GM10847 (cell line): ENCODE measurements around the gene MEF2A.

Experiments used
- POLR2A ChIP-seq: IDR thresholded peaks from 2 replicates; pipeline ENCODE4 v1.6.1; 2011; ENCODE audit not compliant: insufficient read length; ENCODE audit errors: extremely low read depth

The MEF2A gene

DNA sequence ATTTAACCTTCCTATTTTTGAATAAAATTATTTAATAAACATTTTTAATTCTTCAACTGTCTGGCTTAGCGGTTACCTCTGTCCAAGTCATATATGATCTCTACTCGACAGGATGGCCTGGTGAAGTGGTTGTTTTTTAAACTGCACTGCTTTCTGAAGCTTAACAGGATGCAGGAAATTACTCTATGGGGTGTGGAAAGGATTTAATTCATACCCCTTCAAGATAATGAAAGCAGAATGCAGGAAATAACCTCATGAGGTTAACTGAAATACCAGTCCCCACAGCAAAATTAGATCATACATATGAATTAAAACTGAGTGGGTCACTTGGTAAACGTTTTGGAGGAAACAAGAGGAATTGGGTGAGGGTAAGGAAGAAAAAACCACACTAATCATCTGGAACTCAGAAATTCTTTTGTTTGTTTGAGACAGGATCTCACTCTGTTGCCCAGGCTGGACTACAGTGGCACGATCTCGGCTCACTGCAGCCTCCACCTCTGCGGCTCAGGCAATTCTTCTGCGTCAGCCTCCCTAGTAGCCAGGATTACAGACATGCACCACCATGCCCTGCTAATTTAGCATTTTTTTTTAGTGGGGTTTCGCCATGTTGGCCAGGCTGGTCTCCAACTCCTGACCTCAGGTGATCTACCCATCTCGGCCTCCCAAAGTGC lies 117.4 kb downstream of the MEF2A start:
- no peak for TF ChIP-seq POLR2A

DNA sequence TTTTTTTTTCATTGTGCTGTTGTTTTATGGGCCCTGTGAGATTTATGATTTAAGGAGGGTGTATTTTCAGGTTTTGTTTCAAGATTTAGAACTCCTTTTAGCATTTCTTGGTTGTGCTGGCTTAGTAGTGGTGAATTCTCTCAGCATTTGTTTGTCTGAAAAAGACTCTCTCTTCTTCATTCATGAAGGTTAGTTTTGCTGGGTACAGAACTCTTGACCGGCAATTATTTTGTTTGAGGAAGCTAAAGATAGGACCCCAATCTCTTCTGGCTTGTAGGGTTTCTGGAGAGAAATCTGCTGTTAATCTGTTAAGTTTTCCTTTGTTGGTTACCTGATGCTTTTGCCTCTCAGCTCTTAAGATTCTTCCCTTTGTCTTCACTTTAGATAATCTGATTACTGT lies 120.5 kb downstream of the MEF2A start:
- TF ChIP-seq POLR2A = no peak

DNA sequence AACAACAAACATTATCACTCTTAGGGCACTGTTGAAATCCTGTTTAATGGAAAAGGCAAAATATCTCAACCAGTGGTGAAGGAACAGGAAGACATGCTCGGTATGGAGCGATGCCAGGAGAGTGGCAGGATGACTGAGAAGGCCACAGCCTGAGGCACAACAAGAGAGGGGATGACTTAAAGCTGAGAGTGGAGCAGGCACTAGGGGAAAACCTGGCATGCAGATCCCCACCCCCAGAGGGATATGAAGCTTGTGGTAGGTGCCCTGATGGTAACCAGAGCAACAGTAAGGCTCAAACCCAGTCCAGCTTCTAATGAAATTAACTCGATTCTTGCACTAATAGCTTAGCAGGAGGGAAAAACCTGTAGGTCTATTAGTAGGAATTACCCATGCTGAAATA lies 127.0 kb downstream of the MEF2A start:
- no peak for TF ChIP-seq POLR2A

DNA sequence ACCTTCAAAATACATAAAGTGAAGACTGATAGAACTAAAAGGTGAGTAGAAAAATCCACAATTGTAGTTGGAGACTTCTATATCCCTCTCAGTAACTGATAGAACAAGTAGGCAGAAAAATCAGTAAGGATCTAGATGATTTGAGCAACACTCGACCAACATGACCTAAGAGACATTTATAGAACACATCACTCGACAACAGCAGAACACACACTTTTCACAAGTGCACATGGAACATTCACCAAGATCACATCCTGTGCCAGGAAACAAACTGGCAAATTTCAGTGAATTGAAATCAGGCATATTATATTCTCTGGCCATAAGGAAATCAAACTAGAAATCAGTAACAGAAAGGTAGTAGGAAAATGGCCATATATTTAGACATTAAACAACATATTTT lies 130.3 kb downstream of the MEF2A start:
- no peak for TF ChIP-seq POLR2A

DNA sequence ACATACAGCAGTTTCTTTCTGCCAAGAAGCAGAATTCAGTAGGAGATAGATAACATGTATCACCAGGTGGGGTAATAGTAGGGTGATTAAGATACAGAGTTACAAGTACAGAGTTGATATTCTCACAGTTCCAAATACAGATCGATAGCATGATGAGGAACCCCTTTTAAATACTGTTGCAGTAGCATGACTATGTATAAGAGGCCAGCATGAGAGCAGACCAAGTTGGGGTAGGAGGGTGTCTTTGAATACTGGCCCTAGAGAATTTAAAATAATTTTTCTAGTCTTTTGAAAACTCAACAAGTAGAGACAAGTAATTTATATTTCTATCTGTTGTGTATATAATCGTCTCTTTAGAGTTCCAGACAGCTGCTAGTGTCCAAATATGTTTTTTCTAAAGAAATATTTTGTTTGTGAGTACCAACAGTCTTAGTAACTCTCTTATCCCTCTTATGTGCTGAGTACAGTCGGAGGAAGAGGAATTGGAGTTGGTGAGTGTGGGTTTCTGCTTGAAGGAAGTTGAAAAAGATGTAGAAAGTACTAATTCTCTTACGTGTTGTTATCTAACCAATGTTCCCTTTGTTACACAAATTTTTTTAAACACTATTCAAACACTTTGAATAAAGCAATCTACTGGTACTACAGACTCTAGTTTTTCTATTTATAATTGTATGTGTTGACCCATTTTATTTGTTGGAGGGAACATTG lies 137.3 kb downstream of the MEF2A start:
- no peak for TF ChIP-seq POLR2A

DNA sequence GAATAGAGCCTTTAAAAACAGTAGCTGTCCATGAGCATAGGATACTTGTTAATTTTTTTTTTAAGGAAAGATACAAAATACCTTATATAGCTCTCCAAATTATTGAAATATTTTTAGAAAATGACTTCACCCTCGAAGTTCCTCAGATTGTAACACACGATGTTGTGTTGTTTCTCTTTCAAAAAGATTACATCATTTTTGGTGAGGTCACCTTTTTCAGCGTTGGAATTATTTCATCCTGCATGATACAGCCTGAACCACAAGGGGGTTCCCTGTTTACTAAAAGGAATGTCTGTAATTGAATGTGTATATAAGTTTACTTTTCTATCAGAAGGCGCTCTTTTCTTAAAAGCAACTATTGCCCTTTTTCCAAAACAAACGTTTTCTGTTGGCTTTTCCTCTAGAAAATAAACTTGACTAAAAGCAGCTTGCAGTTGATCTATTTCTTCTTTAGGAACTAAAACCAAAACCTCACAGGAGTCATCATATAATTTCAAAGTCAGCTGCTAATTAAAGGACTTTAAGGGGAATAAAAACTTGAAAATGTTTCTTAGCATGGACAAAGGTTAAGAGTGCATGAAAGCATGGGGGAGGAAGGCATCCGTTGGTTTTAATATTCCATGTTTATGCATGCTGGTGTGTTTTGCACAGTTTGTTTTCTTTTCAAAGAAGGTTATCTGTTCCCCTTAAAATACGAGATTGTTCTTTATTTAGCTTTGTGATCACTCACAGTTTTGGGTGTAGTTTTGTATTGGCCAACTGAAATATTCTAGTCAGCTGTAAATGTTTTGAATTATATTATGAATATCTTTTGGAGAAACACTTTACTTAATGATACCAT lies 138.0 kb downstream of the MEF2A start:
- no peak for TF ChIP-seq POLR2A

DNA sequence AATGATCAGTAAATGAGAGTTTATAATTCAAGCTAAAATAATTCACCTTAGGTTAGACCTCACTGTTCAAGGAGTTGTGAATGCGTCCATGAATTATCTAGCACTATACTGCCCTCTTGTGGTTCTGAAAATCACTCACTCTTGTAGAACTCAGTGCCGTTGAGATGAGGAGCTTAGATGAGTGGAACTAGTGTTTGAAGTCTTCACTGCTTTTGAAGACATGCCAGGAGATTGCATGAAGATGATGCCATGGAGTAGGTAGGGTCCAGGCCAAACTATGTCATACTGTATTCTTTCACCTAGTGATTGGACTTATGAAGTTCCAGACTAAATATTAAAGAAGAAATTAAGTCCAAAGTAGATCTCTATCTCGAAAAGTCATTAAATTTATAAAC lies 138.7 kb downstream of the MEF2A start:
- no peak for TF ChIP-seq POLR2A

DNA sequence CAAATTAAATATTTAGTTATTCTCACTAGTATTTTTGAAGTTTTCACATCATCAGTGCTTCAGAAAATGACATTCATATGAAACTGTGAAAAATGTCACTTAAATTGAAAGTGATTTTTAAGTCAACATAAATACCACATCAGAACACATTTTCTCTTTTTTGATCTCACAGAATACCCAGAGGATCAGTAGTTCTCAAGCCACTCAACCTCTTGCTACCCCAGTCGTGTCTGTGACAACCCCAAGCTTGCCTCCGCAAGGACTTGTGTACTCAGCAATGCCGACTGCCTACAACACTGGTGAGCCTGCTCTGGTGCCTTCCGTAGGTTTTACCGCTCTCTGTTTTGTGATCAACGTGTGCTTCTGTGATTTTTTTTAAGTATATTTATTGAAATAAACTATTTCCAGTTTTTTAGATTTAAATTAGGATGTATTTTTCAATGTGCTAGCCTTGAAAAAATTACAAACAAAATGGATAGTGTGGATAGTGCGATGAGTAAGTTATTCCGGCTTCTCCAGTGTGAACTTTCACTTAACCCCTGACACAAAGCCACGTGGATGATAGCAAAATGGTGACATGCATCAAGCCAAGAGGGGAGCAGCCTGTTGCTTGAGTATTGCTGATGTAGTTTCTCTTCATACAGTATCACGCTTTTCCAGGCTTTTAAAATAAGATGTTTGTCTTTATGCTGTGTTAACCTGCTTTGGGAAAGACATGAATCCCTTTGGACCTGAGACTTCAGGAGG lies 140.9 kb downstream of the MEF2A start:
- TF ChIP-seq POLR2A = no peak

DNA sequence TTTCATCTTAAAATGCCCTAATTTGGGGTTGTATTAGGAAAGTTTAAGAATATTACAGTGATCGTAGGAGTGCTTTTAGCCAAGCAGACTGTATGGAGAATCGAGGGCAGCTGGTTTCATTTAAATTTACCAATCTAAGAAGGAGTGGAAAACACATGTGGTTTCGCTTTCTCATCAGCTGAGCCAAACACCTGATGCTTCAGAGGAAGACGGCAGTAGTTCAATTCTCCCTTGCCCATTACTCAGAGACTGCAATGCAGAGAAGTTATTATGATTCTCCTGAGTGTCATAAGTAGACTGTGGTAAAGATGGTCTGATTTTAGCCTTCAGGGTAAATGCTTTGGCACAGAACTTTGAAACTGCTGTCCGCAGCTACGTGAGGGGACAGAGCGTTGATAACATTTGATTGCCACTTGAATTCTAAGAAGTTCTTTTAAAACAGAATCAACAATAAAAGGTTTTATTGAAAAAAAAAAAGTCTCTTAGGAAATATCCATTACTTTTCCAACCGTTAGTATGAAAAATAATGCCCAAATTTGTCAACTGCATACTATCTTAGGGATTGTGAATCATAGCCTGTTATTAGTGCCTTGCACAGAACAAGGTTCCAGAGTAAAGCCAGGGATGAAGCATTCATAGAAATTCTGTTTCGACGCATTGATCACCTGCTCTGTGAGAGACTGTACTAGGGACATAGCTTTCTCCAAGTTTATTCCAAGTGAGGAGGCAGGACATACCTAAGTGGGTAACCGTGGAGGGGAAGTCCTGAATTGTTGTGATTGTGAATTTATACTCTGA lies 141.9 kb downstream of the MEF2A start:
- TF ChIP-seq POLR2A = no peak

DNA sequence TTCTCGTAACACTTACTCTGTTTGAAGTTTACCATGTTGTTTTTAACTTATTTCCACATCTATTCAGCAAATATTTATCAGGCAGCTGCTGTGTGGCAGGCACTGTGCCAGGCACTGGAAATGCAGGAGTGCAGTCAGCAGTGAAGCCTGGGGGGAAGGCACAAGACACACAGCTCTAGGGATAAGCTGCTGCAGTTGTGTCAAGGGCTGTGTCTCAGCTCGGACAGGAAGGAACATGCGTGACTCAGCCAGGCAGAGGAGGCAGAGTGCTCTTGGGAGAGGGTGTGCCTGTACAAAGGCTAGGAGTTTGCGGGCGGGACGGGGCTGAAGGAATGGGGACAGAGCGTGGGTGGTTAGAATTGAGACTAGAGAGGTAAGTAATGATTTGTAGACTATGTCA lies 142.8 kb downstream of the MEF2A start:
- no peak for TF ChIP-seq POLR2A

DNA sequence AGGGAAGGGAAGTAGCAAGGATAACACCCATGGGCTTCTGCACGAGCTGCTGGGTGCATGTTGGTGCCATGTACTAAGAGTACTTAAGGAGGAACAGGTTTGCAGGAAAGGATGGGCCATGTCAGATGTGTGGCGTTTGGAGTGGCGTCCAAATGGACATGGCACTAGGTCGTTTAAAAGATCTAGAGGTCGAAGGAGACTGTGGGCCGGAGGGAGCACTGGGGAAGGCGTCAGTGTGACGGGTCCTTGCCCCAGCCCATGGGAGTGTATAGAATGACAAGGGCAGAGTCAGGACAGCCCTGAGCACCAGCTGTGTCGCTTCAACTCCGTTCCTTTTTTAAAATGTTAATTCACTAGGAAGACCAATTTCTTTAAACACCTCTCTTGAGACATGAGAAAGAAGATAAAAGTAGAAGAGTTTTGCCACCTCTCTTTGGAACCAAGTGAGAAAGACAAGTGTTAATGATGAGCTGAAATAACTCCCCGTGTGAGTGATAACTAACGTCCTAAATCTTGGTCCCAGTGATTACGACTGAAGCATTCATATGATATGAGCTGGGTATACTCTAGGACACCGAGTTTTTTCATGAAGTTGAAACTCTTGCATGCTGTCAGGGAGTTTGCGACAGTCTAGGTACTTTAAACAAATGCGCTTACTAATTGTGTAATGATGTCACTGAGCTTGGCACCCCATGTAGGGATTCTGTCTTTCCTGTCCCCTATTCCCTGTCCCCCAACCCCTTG lies 143.6 kb downstream of the MEF2A start:
- TF ChIP-seq POLR2A = no peak

DNA sequence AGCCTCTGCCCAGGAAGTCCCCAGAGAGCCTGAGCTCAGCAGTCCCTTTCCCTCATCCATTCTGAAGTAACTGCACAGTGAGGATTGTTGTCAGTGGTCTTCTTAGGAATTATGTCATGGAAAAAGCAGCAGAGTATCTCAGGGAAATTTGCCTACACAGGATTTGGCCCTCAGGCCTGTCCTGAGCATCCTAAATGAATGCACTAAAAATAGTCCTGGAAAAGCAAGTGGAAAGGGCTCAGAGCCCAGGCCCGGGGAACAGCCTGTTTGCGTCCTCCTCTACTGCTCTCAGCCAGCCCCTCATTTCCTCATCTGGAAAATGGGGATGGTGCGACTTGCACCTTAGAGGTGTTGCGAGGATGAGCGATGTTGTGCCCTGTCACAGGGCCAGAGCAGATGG lies 145.8 kb downstream of the MEF2A start:
- TF ChIP-seq POLR2A = no peak

DNA sequence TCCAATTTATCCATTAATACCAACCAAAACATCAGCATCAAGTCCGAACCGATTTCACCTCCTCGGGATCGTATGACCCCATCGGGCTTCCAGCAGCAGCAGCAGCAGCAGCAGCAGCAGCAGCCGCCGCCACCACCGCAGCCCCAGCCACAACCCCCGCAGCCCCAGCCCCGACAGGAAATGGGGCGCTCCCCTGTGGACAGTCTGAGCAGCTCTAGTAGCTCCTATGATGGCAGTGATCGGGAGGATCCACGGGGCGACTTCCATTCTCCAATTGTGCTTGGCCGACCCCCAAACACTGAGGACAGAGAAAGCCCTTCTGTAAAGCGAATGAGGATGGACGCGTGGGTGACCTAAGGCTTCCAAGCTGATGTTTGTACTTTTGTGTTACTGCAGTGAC lies 146.6 kb downstream of the MEF2A start:
- TF ChIP-seq POLR2A = no peak

DNA sequence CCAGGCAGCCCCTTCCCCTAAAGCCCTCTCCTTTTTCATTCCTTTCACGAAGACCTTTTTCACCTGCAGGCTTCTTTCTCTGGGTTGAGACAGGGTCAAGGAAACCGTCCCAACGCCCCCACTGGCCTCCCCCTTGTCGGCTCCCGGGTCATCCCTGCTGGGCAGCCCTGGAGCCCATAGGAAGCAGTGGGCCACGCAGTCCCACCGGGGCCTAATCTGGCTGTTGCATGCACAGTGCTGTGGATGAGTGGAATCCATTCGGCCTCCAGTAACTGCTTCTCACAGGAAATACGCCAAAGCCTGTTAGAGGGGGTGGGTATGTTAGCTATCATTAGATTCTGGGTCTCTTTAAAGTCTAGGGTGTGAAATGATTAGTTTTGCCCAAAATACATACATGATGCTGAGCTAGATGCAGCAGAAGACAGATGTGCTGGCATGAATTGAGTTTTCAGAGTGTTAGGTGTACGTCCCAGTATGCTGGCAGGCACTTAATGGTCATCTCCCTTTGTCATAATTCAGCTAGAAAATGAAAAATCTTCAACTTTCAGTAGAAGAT lies 150.8 kb downstream of the MEF2A start:
- TF ChIP-seq POLR2A = no peak
